HG03103 (cell line): Measurements from ENCODE around the gene LAMA2.

Source experiments
- ATAC-seq: cut with Tn5 transposase; IDR thresholded peaks from one replicate; pipeline ENCODE4 v1.9.1; 2021; ENCODE audit warnings: low read depth; ENCODE audit not compliant: unreplicated experiment

LAMA2 gene

DNA sequence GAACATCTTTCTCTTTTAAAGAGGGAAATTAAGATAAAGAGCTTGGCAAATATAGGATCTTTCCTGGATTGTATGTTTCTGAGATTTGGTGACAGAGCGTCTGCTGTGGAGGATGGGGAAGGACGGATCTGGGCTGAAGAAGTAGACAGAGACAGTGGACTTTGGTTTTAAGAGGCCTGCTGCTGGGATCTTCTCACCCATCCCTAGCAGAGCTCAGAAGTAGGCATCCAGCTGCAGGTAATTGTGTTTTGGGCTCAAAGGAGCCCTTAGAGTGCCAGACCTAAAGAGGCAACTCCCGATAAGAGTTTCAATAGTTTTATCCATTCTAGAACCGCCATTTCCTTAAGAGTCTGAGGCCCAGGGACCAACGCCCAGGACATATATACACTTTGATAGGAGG lies 20.8 kb downstream of the LAMA2 start:
- ATAC-seq: no peak

DNA sequence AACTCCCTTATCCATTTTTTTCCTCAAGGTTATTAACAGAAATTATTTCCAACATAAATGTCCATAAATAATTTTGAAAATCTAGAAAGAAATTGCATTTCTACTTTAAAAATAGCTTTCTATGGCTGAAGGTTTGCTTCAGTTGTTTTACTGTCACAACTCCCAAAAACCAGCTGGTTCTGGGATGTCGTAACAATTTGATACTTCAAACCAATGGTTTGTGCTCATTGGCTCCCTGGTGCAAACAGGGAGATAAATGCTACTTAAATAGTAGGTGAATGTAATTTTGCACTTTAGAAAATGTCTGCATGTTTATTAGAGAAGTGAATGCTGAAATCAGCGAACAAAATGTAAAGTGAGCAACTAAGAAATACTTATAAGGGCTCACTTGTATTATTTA lies 31.1 kb downstream of the LAMA2 start:
- no peak for ATAC-seq

DNA sequence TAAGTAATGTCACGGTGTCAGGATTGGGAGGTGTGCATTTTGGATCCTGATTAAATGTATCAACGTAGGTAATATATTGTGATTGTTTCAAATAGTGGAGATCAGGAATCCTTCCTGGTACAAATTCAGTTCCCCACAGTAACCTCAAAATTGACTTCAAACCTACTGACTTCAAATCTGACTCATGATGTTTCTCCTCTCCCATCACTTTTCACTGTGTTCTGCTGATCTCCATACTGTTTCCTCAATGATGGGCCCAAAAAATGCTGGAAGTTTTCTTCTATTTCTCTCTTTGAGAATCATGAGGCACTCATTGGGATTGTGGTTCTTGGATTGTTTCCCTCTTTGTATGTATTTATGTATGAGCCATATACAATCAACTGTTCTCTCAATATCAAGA lies 35.9 kb downstream of the LAMA2 start:
- no peak for ATAC-seq

DNA sequence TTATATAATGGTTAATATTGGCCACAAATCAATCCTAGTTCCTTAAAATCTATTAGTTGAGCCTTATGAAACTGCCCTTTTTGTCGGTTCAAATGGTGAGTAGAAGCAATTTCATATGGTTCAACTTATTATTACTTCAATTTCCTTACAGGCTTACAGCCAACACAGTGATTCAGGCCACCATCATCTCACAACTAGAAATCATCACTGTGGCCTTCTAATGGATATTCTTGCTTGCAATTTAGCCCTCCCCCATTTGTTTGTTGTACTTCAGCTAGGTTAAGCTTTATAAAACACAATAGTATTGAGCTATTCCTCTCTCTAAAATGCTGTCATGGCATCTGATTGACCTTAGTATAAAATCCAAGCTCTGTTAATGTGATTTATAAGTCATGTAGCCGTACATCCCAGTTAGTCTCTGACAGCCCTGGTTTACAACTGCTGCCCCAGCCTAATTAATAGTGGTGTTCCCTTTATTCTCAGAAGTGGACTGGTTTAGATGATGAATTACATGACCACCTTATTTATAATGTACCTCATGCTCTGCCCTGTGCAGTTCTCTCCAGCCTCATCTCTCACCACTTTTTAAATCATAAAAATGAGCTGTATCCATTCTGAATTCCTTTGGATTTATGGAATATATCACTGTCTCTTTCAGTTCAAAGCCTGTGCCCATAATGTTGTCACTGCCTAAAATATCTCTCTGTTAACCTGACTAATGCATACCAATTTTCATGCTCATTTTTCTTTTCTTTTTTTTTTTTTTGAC lies 36.7 kb downstream of the LAMA2 start:
- no peak for ATAC-seq

DNA sequence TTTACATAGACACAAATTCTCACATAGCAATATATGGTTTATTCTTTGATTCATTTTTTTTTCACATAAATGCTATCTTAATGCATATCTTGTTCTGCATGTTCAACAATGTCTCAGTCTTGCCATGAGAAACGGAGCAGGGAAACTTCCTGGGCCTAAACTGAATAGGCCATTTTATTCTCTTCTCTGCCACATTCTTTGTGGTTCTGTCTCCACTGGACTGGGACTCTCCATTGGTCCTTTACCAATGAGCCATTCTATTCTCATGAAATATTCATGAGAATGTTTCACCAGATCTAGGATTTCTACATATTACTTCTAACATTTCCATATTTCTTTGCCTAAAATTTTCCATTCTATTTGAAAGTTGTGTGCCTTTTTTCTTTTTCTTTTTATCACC lies 42.8 kb downstream of the LAMA2 start:
- ATAC-seq: no peak

DNA sequence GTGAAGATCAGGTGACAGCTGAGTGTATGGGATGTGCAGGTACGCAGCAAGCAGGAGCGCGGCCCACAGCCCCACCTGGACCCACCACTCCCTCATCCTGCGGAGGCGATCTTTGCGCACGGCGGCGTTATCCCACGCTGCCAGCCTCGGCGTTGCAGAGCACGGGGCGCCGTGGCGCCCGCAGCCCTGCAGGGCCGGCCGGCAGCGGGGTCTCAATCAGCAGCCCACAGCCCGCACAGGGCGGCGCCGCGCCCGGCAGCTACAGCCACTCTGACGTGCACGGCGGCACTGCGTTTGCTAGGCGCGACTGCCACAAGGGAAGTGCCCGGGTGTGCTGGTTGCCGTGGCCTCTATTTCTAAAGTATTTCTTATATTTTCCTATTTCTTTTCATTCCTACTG lies 46.9 kb downstream of the LAMA2 start:
- ATAC-seq: no peak

DNA sequence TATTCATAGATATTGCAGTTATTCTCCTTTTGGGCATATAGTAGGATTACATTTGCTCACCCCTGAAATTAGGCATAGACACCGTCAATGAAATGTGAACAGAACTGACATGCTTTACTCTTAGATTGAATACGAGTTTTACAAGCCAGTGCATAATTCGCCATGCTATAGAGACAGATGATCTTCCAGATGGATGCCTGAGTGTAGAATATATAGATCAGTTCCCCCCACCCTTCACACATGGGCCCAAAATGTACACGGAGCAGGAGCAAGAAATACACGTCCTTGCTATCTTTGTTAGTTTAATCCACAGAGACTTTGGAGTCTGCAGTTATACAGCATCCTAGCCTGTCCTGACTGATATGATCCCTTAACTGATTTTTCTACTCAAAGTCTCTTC lies 47.4 kb downstream of the LAMA2 start:
- no peak for ATAC-seq

DNA sequence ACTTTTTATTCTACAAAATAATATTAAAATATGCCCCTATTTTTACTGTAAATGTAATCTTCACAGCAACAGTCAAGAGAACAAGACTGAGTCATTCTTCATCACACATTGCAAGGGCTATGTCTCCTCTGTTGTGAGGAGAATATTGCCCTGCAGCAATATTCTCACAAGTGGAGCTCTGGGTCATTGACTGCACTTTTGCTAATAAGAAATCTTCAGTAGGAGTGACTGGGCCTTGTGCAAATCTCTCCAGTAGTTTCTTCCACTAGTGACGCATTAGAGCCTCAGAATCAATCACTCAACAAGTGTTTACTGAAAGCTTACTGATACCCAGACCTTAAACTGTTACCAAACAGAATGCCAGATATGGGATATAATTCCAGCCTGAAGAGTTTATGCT lies 49.1 kb downstream of the LAMA2 start:
- no peak for ATAC-seq

DNA sequence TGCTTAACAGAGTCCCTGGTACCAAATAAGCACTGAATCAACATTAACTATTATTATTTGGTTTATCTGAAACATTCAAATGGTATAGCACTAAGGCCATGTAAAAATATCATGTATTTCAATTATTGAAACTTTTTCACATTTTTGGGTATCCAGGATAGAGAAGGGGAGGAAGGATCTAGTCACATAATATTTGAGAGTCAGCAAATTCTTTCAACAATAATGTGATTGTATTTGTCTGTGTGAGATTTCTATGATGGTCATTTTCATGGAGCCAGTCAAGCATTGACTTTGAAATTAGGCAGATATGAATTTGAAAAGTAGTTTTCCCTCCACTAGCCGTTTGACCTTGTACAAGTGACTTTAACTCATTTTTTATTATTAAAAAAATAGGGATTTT lies 67.9 kb downstream of the LAMA2 start:
- no peak for ATAC-seq

DNA sequence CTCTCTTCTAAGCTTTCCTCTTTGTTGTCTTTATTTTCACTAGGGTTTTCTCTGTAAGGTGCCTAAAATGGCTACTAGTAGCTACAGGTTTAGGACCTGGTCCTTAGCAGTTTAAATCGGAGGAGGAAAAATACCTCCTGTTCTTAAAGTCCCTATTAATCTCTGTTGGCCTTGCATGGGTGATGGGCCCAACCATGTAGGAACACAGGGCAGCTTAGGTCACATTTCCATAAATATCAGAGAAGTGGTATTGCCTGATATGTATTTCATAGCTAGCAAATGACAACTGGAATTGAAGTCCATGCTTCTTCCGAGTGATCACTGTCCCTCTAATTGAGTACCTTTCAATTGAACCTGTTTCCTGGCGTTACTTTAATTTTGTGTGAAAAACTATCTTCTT lies 70.0 kb downstream of the LAMA2 start:
- ATAC-seq: no peak

DNA sequence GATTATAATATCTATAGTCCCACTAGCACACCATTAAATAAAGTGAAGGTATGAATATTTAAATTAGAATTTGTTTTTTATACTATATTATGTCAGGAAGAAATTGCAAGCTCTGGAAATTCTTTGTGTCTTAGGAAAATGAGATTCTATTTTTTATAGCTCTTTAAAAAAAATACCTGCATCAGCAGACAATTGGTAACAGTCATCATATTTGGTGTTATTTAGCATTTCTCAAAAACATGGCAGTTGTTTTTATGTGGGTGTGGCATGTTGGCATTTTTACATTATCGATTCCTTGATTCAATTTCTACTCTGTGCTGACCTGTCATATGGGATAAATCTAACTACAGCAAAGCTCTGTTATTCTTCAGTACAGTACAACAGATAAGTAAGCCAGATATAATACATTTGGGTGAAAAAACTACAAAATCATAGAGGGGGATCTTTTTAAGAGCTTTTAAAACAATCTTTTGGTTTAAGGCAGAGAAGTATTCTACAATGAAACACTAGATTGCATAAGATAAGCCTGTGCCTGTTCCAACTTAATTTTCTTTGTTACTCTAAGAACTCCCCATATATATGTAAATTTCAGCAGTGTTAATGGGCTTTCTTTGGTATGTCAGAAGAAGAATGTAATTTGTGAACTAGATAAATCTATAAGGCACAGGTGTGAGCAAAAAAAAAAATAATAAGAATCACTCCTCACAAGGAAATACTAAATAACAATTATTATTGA lies 71.5 kb downstream of the LAMA2 start:
- ATAC-seq: no peak

DNA sequence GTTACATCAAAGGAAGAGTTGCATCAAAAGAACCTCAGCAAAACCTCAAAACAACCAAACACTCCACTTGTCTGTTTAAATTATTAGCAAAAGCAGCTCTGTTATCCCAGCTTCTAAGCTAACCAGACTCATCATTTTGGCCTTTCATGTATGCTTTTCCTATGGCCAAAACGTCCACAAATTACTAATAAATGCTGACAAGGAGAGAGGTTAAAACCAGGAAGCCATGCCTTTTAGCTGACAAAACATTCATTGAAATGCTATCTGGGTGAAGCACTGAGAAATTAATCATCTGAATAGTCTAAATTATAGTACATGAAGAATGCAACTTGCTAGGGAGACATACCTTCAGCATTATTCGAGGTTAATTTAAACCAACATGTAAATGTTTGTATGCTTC lies 80.6 kb downstream of the LAMA2 start:
- no peak for ATAC-seq

DNA sequence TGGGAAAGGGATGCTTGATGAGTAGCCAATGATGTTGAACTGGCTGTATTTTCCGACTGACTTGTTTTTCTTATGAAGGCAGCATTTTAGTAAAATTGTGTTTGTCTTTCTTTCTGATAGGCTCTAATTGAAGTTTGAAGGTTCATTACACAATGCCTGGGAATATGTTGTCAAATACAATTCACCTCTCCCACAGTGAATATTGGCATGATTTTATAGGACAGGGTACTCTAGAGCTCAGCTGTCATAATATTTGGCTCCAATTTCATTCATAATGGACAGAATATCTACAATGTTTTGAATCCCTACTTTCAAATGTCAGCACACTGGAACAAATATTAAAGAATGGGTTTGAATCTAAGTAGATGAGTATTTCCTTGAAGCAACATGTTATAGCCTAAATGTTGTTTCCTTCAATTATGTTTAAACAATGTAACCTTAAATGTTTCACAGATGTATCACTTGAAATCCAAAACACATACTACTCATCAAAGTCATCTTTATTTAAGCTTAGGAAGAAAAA lies 81.4 kb downstream of the LAMA2 start:
- ATAC-seq: no peak

DNA sequence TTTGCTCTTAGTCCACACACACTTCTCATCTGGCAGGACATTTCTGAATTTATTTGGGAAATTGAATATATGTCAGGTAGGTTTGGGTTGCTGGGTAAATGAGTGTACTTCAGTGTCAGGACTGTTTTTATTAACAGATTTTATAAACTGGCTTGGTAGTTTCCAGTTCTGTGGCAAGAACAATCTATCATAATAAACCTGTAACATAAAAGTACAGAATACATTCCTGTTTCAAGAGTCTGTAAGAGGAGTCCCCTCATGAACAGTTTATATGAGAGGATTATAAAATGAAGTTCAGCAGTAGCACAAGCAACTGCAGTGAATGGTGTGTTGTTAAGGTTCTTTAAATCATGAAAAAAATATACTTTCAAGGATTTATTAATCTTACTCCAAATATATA lies 81.8 kb downstream of the LAMA2 start:
- no peak for ATAC-seq

DNA sequence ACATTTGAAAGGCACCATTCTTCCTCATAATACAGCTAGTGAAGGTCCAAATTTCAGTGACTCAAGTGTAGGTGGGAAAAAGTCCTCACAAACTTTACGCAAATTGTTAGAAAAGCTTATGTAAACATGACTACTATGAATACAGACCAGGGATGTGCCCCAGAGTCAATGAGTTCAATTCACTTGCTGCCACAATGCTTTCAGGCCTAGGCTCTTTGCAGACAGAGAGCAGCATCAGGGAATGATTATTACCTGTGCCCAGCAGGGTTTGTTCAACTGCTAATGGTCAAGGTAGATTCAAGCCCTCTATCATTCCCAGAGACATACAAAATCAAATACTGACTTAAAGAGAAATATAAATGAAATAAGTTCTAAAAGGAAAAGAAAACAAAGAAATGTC lies 84.0 kb downstream of the LAMA2 start:
- no peak for ATAC-seq

DNA sequence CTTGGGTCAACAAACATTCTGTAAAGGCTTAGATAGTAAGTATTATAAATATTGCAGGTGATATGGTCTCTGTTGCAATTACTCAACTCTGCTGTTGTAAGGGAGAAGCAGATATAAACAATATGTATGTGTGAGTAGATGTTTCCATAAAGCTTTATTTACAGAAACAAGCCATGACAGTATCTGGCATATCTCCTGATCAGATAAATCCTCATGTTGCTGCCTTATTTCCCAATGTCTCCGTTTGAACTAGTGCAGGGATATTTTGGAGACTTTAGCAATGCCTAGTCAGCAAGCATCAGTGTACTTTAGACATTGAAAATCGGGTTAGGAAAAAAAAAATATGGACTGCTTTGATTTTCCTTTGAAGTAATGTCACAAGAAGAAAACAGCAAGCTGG lies 96.1 kb downstream of the LAMA2 start:
- no peak for ATAC-seq

DNA sequence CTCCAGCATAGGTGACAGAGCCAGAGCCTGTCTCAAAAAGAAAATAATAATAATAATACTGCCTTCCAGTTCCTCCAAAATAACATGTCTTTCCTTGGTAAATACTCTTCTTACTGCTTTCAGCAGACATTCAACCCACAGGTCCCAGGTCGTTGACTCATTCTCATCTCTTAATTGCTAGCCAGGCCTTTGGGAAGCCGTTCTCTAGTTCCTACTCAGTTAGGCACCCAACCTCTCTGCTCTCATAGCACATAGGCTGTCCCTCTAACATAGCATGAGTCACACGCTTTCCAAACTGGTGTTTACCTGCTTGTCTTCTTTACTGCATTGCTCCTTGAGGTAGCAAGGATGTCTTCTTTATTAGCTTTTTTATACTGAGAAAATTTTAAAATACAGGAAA lies 98.8 kb downstream of the LAMA2 start:
- no peak for ATAC-seq

DNA sequence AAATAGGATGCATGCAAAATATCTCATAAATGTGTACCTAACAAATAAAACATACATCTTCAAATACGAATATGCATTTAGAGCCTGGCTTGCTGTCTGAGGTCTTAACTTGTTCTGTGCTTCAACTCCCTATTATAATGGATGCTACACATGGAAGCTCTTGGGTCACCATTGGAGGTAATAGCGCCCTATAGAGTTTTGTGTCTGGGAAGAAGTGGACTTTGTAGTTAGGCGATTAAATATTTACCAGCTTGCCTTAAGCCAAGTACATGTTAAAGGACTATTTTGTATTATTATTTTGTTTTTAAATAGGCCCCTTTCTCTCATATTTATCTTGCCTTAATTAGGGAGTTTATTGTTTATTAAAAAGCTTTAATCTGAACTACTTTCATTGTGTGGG lies 107.4 kb downstream of the LAMA2 start:
- ATAC-seq: no peak

DNA sequence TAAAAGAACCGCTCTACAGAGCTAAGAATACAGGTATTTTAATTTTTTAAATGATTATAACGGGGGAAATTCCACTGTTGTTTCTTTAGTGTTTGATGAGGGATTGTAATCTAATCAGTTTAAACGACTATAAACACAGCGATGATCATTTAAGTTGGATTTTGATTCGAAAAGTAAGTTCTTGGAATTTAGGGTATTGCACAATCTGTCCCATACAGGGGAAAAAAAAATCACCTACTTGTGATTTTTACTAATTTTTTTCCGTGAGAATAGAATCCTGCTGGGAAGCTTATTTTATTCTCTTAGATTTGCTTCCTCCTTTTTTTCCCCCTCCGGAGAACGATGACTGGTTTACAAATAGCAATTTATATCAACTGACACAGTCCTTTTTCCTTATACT lies 108.0 kb downstream of the LAMA2 start:
- no peak for ATAC-seq

DNA sequence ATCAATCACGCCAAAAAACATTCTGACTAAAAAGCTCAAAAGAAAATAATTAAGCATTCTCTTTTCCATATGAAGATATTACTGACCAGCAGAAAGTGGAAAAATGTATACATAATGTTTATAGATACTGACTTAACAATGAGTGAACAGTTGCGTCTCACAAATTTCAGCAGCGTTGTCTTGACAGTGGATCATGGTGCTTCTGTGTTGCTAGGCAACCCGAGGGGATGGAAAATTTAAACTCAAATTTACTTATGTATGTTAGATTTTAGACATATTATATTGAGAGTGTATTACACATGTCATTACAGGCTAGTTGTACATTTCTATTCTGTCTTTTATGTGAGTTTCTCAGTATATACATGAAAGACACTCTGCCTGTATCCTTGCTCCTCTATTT lies 110.2 kb downstream of the LAMA2 start:
- ATAC-seq: no peak

DNA sequence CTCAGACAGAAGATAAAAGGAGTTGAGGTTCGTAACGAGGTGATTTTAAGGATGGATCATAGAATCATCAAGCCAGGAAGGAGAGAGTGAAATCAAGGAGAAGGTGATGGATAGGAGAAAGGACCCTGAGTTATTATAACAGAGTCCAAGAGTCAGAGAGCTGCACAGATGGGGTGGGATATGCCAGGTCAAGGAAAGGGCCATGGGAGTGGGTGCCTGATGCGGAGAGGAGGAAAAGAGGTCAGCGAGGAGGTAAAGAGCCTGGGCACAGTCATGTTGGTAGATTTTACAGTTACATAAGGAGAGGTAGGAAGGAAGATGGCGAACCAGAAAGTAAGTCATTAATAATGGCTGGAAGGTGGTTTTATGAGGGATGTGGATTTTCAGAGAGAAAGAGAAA lies 114.9 kb downstream of the LAMA2 start:
- no peak for ATAC-seq
